Kidney tubule cell (primary cell): ENCODE data around the gene SPATA31A6.
A peak's percentile ranks its signal among the peaks of the same experiment; 100 is the strongest.
"Not testable (repeated sequence)": the region's sequence is repeated elsewhere in the genome, so short reads cannot be mapped to it uniquely, and the experiment has no call there.

Experiments used
- DNase-seq: peaks from one replicate; pipeline ENCODE4 v3.0.0-alpha.2; 2018; ENCODE audit warnings: low spot score

The SPATA31A6 gene

GRCh38 chr9:42183359-42183758 is at the start of gene SPATA31A6:
SPATA31A6 (plus strand) TSS chr9:42183659; CDS start chr9:42183688, 29 bp downstream.
- not testable (repeated sequence) for DNase-seq

GRCh38 chr9:42160299-42160698 is 23.2 kb upstream of the SPATA31A6 start:
- DNase-seq = peak; percentile 13

DNA sequence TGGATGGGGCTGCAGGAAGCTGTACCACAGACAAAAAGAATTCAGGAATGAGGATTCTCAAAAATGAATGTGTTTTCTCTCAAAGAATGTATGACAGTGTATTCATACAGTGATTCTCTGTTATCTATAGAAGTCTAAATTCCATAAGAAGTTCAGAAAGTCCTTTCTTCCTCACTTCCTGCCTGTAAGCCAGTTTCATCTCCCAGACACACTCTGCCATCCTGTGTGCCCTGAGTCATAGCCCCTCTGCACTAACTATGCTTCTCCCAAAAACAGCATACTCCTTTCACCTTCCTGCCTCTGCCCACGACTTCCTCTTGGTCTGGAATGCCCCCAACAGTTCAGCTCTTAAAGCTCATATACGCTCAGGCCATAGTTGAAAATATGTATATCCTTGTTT is 36.4 kb downstream of the SPATA31A6 start:
- DNase-seq = not testable (repeated sequence)

- not testable (repeated sequence) for DNase-seq
Measured at GRCh38 chr9:42223230-42223629, 39.8 kb downstream of the SPATA31A6 start.

DNA sequence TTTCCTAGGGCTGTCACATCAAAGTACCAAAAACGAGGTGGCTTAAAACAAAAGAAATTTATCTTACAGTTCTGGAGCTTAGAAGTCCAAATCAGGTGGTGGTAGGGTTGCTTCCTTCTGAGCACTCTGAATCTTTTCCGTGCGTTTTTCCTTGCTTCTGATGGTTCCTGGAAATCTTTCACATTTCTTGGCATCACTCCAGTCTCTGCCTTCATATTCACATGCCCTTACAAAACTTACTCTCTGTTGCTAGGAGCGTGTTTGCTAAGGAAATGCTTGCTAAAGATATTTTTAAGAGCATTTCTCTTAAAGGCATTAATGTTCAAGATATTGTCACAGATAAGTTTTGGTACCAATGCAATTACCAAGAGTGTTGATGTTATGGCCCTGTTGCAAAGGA is 49.6 kb downstream of the SPATA31A6 start:
- DNase-seq = not testable (repeated sequence)

GRCh38 chr9:42234610-42235009 is 51.2 kb downstream of the SPATA31A6 start:
- DNase-seq = not testable (repeated sequence)

- not testable (repeated sequence) for DNase-seq
Measured at GRCh38 chr9:42235352-42235991, 52.0 kb downstream of the SPATA31A6 start.

DNA sequence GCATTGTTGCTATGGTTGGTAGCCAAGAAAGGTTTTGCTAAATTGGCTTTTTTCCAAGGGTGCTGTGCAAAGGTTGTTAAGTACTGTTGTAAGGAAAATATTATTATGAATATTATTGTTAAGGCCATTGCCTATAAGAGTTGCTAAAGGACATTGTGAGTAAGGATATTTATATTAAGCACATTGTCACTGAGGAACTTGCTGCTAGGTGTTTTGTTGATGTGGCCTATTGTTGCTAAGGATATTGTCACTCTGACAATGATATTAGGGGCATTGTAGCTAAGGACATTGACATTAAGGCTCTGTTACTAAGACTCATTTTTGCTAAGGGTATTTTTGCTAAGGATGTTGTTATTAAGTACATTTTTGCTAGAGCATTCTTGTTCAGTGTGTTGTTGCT is 52.6 kb downstream of the SPATA31A6 start:
- not testable (repeated sequence) for DNase-seq

DNA sequence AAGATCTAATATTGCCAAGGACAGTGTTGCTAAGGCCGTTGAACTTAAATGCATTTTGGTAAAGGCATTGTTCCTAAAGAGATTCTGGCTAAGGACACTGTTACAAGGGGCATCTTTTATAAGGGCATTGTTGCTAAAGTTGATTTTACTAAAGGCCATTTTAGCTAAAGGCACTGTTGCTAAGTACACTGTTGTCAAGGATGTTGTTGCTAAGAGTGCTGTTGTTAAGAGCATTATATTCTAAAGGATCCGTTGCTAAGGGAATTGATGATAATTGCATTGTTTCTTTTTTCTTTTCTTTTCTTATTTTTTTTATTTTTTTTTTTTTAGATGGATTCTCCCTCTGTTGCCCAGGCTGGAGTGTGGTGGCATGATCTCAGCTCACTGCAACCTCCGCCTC is 53.9 kb downstream of the SPATA31A6 start:
- not testable (repeated sequence) for DNase-seq

DNA sequence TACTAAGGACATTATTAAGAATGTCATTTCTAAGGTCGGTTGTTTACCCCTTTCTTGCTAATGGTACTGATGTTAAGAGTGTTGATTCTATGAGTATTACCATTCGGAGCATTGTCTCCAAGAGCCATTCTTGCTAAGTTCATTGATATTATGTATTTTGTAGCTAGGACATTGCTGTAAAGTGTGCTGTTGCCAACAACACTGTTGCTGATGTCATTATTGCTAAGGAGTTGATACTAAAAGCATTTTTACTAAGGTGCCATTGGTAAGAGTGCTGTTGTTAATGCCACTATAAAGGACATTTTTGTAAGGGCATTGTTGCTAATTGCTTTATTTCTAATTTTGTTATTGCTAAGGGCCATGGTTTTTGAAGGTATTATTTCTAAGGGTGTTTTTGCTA is 55.4 kb downstream of the SPATA31A6 start:
- not testable (repeated sequence) for DNase-seq
